Measurements from ENCODE around the gene BCLAF3. TPM values are rescaled to one million over a fixed set of nuclear protein-coding genes. Genes with fewer than 3 reads are reported as not detected.

BCLAF3 gene
- total and polyA plus RNA-seq, 2 experiments from 2014 or later: 3.7 to 4.8 TPM

GRCh38 chrX:19947612-19948011 lies 43.2 kb downstream of the BCLAF3 start:
- TF ChIP-seq EZH2phosphoT487 (IDR thresholded peaks at IDR 0.05; ENCODE audit: insufficient read depth, low read depth) (no peak), EZH2 (IDR thresholded peaks at IDR 0.05; ENCODE audit: insufficient read depth, poor library complexity, severe bottlenecking) (no peak)
- Histone ChIP-seq H3K4me1 (ENCODE audit: insufficient read depth) (no peaks in the 10 kb centered on the region), H2AFZ (no peak overlapping the region), H3K9me2 (ENCODE audit: insufficient read depth) (no peaks in the 10 kb centered on the region), H3K27me3 (replicated peaks; ENCODE audit: insufficient read depth) (no peaks in the 10 kb centered on the region), H4K20me1 (ENCODE audit: insufficient read depth) (no peaks in the 10 kb centered on the region), H3K27ac (no peak overlapping the region), H3K79me2 (ENCODE audit: insufficient read depth) (no peaks in the 10 kb centered on the region), H3K4me3 (no peak overlapping the region), H3K9me3 (ENCODE audit: low read depth) (no peaks in the 10 kb centered on the region), H3K4me2 (ENCODE audit: unreplicated experiment) (no peak overlapping the region), H3K36me3 (ENCODE audit: low read depth) (no peaks in the 10 kb centered on the region), H3K9ac (no peak overlapping the region), H3F3A (ENCODE audit: insufficient read depth) (no peaks in the 10 kb centered on the region)
- in situ Hi-C loops (cut with MboI): no loop called here
- WGBS, 2 experiments (ENCODE audit: low coverage in 1 of 2, low lambda C conversion rate in 2 of 2, missing lambda C conversion rate in 2 of 2): 91 to 100% methylated on average over 1 of the region's 1 CpG
- DNase-seq: no peak

MicroRNA genes within 50 kb of the gene (microRNA counts, 767-probe panel; counts per million panel counts)
- microRNA hsa-miR-23c: 447 counts per million, percentile 86 among the panel's probes with 10 or more counts

Small RNA genes lying within 50 kb of the gene (microRNA-seq; reads per million reads assigned to microRNA genes)
- 142 reads per million, percentile 53 among the genes with 10 or more reads in this experiment for gene MIR23C (ENCODE audit: borderline number of aligned reads)

Small RNA genes lying within 50 kb of the gene (small RNA-seq; reads per million reads assigned to genes)
- gene MIR23C (ENCODE audit: low read depth, low replicate concordance): 0.43 reads per million
- gene RF00019 (ENCODE audit: low read depth, low replicate concordance): not detected

Other genes starting within 250 kb of the BCLAF3 start
- 32.2 and 39.0 TPM in 2 replicates for gene SH3KBP1, start 103.5 kb downstream of the BCLAF3 start, total RNA-seq (2014; rRNA removed; shearing (Covaris generic))
- gene SH3KBP1, start 103.5 kb downstream of the BCLAF3 start, polyA plus RNA-seq (2016; fragmentation: Nextera tagmentation; extraction: Ambion mirVana): 85.9 and 87.9 TPM in 2 replicates
- gene MAP7D2, start 125.8 kb upstream of the BCLAF3 start, total RNA-seq (2014; rRNA removed; shearing (Covaris generic)): 0.25 and 0.32 TPM in 2 replicates
- gene MAP7D2, start 125.8 kb upstream of the BCLAF3 start, polyA plus RNA-seq (2016; fragmentation: Nextera tagmentation; extraction: Ambion mirVana): 0.11 and 0.16 TPM in 2 replicates
- 50.5 and 54.1 TPM in 2 replicates for gene EIF1AX, start 150.8 kb upstream of the BCLAF3 start, total RNA-seq (2014; rRNA removed; shearing (Covaris generic))
- 126 and 129 TPM in 2 replicates for gene EIF1AX, start 150.8 kb upstream of the BCLAF3 start, polyA plus RNA-seq (2016; fragmentation: Nextera tagmentation; extraction: Ambion mirVana)